HFF-Myc (cell line): ENCODE data around the gene EPB41L4A.
A peak's percentile ranks its signal among the peaks of the same experiment; 100 is the strongest.
"Not testable (repeated sequence)": the region's sequence is repeated elsewhere in the genome, so short reads cannot be mapped to it uniquely, and the experiment has no call there.

Source experiments
- DNase-seq: peaks from one replicate; pipeline ENCODE4 v3.0.0-alpha.2; 2011; ENCODE audit warnings: low read depth; ENCODE audit errors: extremely low read depth
- H3K4me3 ChIP-seq: replicated peaks from 2 replicates; pipeline ENCODE4 v1.5.1; 2011; ENCODE audit warnings: low read depth, mild to moderate bottlenecking, control low read depth, low read length
- TF ChIP-seq, protein P1 (sequence below): IDR thresholded peaks from 2 replicates; pipeline ENCODE4 v1.5.1; 2012; ENCODE audit warnings: mild to moderate bottlenecking, low read depth, low read length, control low read depth; ENCODE audit errors: missing control alignments

Gene EPB41L4A

GRCh38 chr5:112436144-112436543 lies 17.1 kb upstream of the EPB41L4A start:
- no peak for DNase-seq
- no peak overlapping the region for H3K4me3 ChIP-seq
- TF ChIP-seq, protein P1, sequence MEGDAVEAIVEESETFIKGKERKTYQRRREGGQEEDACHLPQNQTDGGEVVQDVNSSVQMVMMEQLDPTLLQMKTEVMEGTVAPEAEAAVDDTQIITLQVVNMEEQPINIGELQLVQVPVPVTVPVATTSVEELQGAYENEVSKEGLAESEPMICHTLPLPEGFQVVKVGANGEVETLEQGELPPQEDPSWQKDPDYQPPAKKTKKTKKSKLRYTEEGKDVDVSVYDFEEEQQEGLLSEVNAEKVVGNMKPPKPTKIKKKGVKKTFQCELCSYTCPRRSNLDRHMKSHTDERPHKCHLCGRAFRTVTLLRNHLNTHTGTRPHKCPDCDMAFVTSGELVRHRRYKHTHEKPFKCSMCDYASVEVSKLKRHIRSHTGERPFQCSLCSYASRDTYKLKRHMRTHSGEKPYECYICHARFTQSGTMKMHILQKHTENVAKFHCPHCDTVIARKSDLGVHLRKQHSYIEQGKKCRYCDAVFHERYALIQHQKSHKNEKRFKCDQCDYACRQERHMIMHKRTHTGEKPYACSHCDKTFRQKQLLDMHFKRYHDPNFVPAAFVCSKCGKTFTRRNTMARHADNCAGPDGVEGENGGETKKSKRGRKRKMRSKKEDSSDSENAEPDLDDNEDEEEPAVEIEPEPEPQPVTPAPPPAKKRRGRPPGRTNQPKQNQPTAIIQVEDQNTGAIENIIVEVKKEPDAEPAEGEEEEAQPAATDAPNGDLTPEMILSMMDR = no peak

- peak; percentile 7 for DNase-seq
- no peak overlapping the region for H3K4me3 ChIP-seq
- TF ChIP-seq, protein P1 = no peak
Measured at GRCh38 chr5:112434641-112435040, 15.6 kb upstream of the EPB41L4A start.

- DNase-seq, H3K4me3 ChIP-seq: not testable (repeated sequence)
Measured at GRCh38 chr5:112426202-112426601, 7.1 kb upstream of the EPB41L4A start.

GRCh38 chr5:112419986-112420864 lies 1.1 kb upstream of the EPB41L4A start:
- H3K4me3 ChIP-seq = peak overlapping the region; percentile 40
- DNase-seq = peak; percentile 10
- TF ChIP-seq, protein P1 = peak; percentile 74

DNA sequence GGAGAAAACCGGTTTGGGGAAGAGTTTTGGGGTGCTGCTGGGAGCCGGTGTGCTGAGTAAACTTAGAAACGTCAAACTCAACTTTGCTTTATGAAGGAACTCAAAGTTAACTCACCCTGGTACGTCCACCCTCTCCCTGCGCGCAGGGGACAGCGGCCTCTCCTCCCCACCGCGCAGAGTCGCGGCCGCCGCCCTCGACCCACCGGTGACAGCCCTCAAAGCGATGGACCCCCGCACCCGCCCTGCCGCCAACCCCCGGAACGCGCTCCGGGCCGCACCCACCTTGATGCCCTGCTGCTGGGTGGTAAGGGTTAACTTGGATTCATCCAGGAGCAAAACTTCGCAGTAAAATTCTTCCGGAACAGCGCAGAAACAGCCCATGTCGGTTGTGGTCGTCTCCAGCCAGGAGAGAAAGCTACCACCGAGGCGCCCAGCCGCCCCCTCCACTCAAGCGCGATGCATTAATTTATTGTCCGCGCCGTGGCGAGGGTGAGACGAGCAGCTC lies 366 bp downstream of the EPB41L4A start:
- TF ChIP-seq, protein P1 = no peak
- H3K4me3 ChIP-seq = peak overlapping the region; percentile 1; the same call in 1 of the 2 replicates
- no peak for DNase-seq

DNA sequence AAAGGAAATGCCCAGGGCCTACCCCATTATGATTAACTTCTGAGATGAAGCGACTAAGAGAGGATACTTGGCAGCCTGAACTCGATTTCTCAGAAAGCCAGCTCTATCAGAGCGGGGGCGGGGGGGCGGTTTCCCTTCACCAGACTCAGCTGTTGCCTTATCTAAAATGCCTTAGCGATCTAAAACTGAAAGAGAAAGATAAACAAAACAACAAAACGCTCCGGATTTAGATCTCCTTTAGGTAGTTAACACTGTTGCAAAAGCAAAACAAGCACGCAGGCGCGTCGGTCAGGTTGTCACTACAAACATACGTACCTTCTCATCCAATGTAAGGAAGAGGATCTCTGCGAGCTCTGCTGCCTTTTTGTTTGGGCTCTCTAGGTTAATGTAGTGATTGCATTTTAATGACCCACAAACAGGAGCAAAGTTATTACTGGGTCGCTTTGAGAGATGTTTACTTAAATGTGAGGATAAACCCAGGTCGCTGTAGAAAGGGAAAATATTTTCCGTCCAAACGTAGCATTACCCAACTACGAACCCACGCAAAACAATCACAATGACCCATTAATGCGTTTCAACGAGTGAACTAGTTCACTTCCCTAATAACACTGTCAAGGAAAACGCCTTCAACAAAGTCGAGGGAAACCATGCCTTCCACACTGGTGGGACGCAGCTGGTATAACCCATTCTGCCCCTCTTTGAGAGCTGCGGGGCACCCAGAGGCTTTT lies 982 bp downstream of the EPB41L4A start:
- TF ChIP-seq, protein P1 = no peak
- H3K4me3 ChIP-seq = no peak overlapping the region
- DNase-seq = no peak

GRCh38 chr5:112415552-112415951 lies 3.5 kb downstream of the EPB41L4A start:
- no peak overlapping the region for H3K4me3 ChIP-seq
- DNase-seq = no peak
- TF ChIP-seq, protein P1 = no peak
